ENCODE measurements around the gene SHC4. TPM values are rescaled to one million over a fixed set of nuclear protein-coding genes. Genes with fewer than 3 reads are reported as not detected.

SHC4 gene
- total RNA-seq, 6 experiments from 2014 or later, result 2.1 to 4.2 (median 3.5) TPM

- Mint-ChIP-seq H3K36me3 (ENCODE audit: low read depth) (peaks cover 15% of the 10 kb centered on the region), H3K27ac (no peak overlapping the region), H3K27me3 (ENCODE audit: insufficient read depth) (no peaks in the 10 kb centered on the region)
Observed at GRCh38 chr15:48833526-48834239, 130.0 kb downstream of the SHC4 start.

GRCh38 chr15:48832648-48833047, 131.1 kb downstream of the SHC4 start:
- H3K36me3 Mint-ChIP-seq (ENCODE audit: low read depth), result peaks cover 15% of the 10 kb centered on the region
- no peak for DNase-seq
- H3K27ac Mint-ChIP-seq, result no peak overlapping the region
- no peak overlapping the region for H3K4me3 Mint-ChIP-seq
- peaks cover 15% of the 10 kb centered on the region for H3K9me3 Mint-ChIP-seq
- no peaks in the 10 kb centered on the region for H3K27me3 Mint-ChIP-seq (ENCODE audit: insufficient read depth)
- no peaks in the 10 kb centered on the region for H3K4me1 Mint-ChIP-seq (ENCODE audit: low read depth)
- no peak for TF ChIP-seq CTCF (IDR thresholded peaks at IDR 0.05)

More at GRCh38 chr15:48833526-48834239, 130.0 kb downstream of the SHC4 start:
- Mint-ChIP-seq H3K4me1 (ENCODE audit: low read depth) (no peaks in the 10 kb centered on the region), H3K4me3 (no peak overlapping the region), H3K9me3 (peaks cover 15% of the 10 kb centered on the region)
- TF ChIP-seq CTCF (IDR thresholded peaks at IDR 0.05), result no peak
- DNase-seq, result no peak

GRCh38 chr15:48828906-48829305, 134.8 kb downstream of the SHC4 start:
- DNase-seq, result no peak
- H3K4me3 Mint-ChIP-seq, result no peak overlapping the region
- H3K27ac Mint-ChIP-seq, result no peak overlapping the region
- no peak for TF ChIP-seq CTCF (IDR thresholded peaks at IDR 0.05)
- peaks cover 3% of the 10 kb centered on the region for H3K4me1 Mint-ChIP-seq (ENCODE audit: low read depth)
- H3K9me3 Mint-ChIP-seq, result peaks cover 12% of the 10 kb centered on the region
- peaks cover 15% of the 10 kb centered on the region for H3K36me3 Mint-ChIP-seq (ENCODE audit: low read depth)
- no peaks in the 10 kb centered on the region for H3K27me3 Mint-ChIP-seq (ENCODE audit: insufficient read depth)

- H3K4me1 Mint-ChIP-seq (ENCODE audit: low read depth), result peaks cover 7% of the 10 kb centered on the region
- H3K36me3 Mint-ChIP-seq (ENCODE audit: low read depth), result peaks cover 13% of the 10 kb centered on the region
- TF ChIP-seq CTCF (IDR thresholded peaks at IDR 0.05), result no peak
- peaks cover 9% of the 10 kb centered on the region; the same call in 1 of the 2 replicates for H3K9me3 Mint-ChIP-seq
- no peak for DNase-seq
- H3K27ac Mint-ChIP-seq, result no peak overlapping the region
- H3K4me3 Mint-ChIP-seq, result no peak overlapping the region
- H3K27me3 Mint-ChIP-seq (ENCODE audit: insufficient read depth), result no peaks in the 10 kb centered on the region
Observed at GRCh38 chr15:48828471-48828870, 135.2 kb downstream of the SHC4 start.

GRCh38 chr15:48825075-48825474, 138.6 kb downstream of the SHC4 start:
- Mint-ChIP-seq H3K27ac (no peak overlapping the region), H3K9me3 (no peaks in the 10 kb centered on the region), H3K27me3 (ENCODE audit: insufficient read depth) (no peaks in the 10 kb centered on the region; the same call in 1 of the 2 replicates), H3K4me3 (no peak overlapping the region), H3K4me1 (ENCODE audit: low read depth) (peaks cover 14% of the 10 kb centered on the region), H3K36me3 (ENCODE audit: low read depth) (0 out of 2 replicates have a peak, but pooled peaks cover 14% of the 10 kb centered on the region)
- no peak for DNase-seq
- TF ChIP-seq CTCF (IDR thresholded peaks at IDR 0.05), result no peak

Measured in HFFc6 (cell line).